Liver (tissue), 9 donors: ENCODE measurements around the gene SMC4. TPM values are rescaled to one million over a fixed set of nuclear protein-coding genes. Genes with fewer than 3 reads are reported as not detected.

Experiments
- DNase-seq: peaks from one replicate; pipeline ENCODE4 v3.0.0-alpha.2; 2017; ENCODE audit warnings: low spot score
- H3K27ac ChIP-seq, 2 donors: one replicate each; pipeline ENCODE4 v1.7.0; 2013; ENCODE audit warnings: inconsistent platforms in 2 of 2, low read length in 2 of 2, control low read depth in 1 of 2, low read depth in 1 of 2, mild to moderate bottlenecking in 1 of 2
- H3K27me3 ChIP-seq, 4 donors: one replicate each; pipeline versions ENCODE4 v1.6.1 to v1.7.0; 2013; ENCODE audit warnings: low read length in 3 of 4, inconsistent platforms in 1 of 4, mild to moderate bottlenecking in 1 of 4, moderate library complexity in 1 of 4; ENCODE audit not compliant: control insufficient read depth in 4 of 4, insufficient read depth in 4 of 4
- H3K36me3 ChIP-seq, 4 donors: one replicate each; pipeline versions ENCODE4 v1.6.1 to v1.7.0; 2013; ENCODE audit warnings: low read length in 3 of 4, mild to moderate bottlenecking in 3 of 4, low read depth in 1 of 4, moderate library complexity in 1 of 4; ENCODE audit not compliant: control insufficient read depth in 4 of 4, insufficient read depth in 3 of 4
- H3K4me1 ChIP-seq, 4 donors: one replicate each; pipeline versions ENCODE4 v1.6.1 to v1.7.0; 2013; ENCODE audit warnings: low read length in 3 of 4, mild to moderate bottlenecking in 3 of 4, moderate library complexity in 1 of 4; ENCODE audit not compliant: control insufficient read depth in 4 of 4, insufficient read depth in 4 of 4
- H3K4me3 ChIP-seq, 3 donors: one replicate each; pipeline versions ENCODE4 v1.6.1 to v1.7.0; 2013; ENCODE audit warnings: low read length in 3 of 3, control low read depth in 1 of 3, low read depth in 1 of 3, mild to moderate bottlenecking in 1 of 3
- H3K9ac ChIP-seq, 2 donors: one replicate each; pipeline ENCODE4 v1.7.0; 2013; ENCODE audit warnings: low read length in 2 of 2, mild to moderate bottlenecking in 2 of 2, moderate library complexity in 2 of 2, control low read depth in 1 of 2, low read depth in 1 of 2
- H3K9me3 ChIP-seq, 4 donors: one replicate each; pipeline versions ENCODE4 v1.6.1 to v1.7.0; 2013; ENCODE audit warnings: low read length in 3 of 4; ENCODE audit not compliant: control insufficient read depth in 4 of 4
- EGR1 ChIP-seq, 2 donors: IDR thresholded peaks; 2 replicates each; pipeline ENCODE4 v1.6.1; 2016 to 2018; ENCODE audit warnings: antibody characterized with exemption in 2 of 2, low read depth in 2 of 2
- FOXA1 ChIP-seq: IDR thresholded peaks from 2 replicates; pipeline ENCODE4 v1.6.1; 2016; ENCODE audit warnings: antibody characterized with exemption
- FOXA2 ChIP-seq: IDR thresholded peaks from 2 replicates; pipeline ENCODE4 v1.6.1; 2016; ENCODE audit warnings: antibody characterized with exemption
- HNF4A ChIP-seq, 2 donors: conservative IDR thresholded peaks; 2 replicates each; pipeline ENCODE4 v1.6.1; 2016; ENCODE audit warnings: antibody characterized with exemption in 2 of 2, mild to moderate bottlenecking in 2 of 2
- HNF4G ChIP-seq: IDR thresholded peaks from 2 replicates; pipeline ENCODE4 v1.6.1; 2016; ENCODE audit warnings: antibody characterized with exemption
- JUND ChIP-seq, 2 donors: IDR thresholded peaks; 2 replicates each; pipeline ENCODE4 v1.6.1; 2016; ENCODE audit warnings: antibody characterized with exemption in 2 of 2
- NR2F2 ChIP-seq: IDR thresholded peaks from 2 replicates; pipeline ENCODE4 v1.6.1; 2016; ENCODE audit warnings: antibody characterized with exemption
- RAD21 ChIP-seq, 2 donors: IDR thresholded peaks; 2 replicates each; pipeline ENCODE4 v1.6.1; 2016; ENCODE audit warnings: antibody characterized with exemption in 2 of 2, mild to moderate bottlenecking in 2 of 2
- RXRA ChIP-seq, 2 donors: IDR thresholded peaks; 2 replicates each; pipeline ENCODE4 v1.6.1; 2017 to 2018; ENCODE audit warnings: antibody characterized with exemption in 2 of 2, mild to moderate bottlenecking in 1 of 2
- SP1 ChIP-seq: IDR thresholded peaks from 2 replicates; pipeline ENCODE4 v1.6.1; 2018; ENCODE audit warnings: antibody characterized with exemption, mild to moderate bottlenecking
- TAF1 ChIP-seq: conservative IDR thresholded peaks from 2 replicates; pipeline ENCODE4 v1.6.1; 2016; ENCODE audit warnings: antibody characterized with exemption, mild to moderate bottlenecking
- YY1 ChIP-seq: IDR thresholded peaks from 2 replicates; pipeline ENCODE4 v1.6.1; 2016; ENCODE audit warnings: antibody characterized with exemption, mild to moderate bottlenecking
- WGBS: extraction: QIAGEN DNeasy Blood & Tissue Kit; methylation state at CpG from one replicate; pipeline ENCODE4 v1.1.7; 2013; 5-methylcytosine and 5-hydroxymethylcytosine counted together
- polyA plus RNA-seq, 2 donors: library from polyadenylated mRNA; stranded (reverse) in 1 of 2; unstranded in 1 of 2; fragments of 200-250 nt in 1 of 2; fragments of >200 nt in 1 of 2; fragmentation: Nextera tagmentation in 1 of 2; extraction: Ambion mirVana in 1 of 2; gene quantifications; one replicate each; pipeline versions ENCODE4 v1.2.1 to v1.2.3, GENCODE V29; 2013 to 2015
- total RNA-seq, 2 donors: library from RNA; depleted of rRNA; stranded (reverse); fragments of >200 nt; gene quantifications; one replicate each; pipeline ENCODE4 v1.2.3, GENCODE V29; 2014
- TF ChIP-seq, protein P1 (sequence below): IDR thresholded peaks from 2 replicates; pipeline ENCODE4 v1.6.1; 2016; ENCODE audit warnings: antibody characterized with exemption, mild to moderate bottlenecking
- TF ChIP-seq, protein P2 (sequence below): IDR thresholded peaks from 2 replicates; pipeline ENCODE4 v1.6.1; 2016; ENCODE audit warnings: antibody characterized with exemption
- TF ChIP-seq, protein P3 (sequence below): fragments of 150-350 bp; IDR thresholded peaks from 2 replicates; pipeline ENCODE4 v1.5.1; 2017; ENCODE audit warnings: improper control_type of control experiment, low read depth, low read length; ENCODE audit not compliant: missing input control
- TF ChIP-seq, protein P4 (sequence below): IDR thresholded peaks from 2 replicates; pipeline ENCODE4 v1.6.1; 2016; ENCODE audit warnings: antibody characterized with exemption
- donor health status: healthy.
- donor health status: healthy.
- donor health status: healthy.
- donor health status: healthy.
- donor health status: healthy.

Gene SMC4
- total and polyA plus RNA-seq, 4 donors: 6.7 to 161 (median 17.1) TPM

DNA sequence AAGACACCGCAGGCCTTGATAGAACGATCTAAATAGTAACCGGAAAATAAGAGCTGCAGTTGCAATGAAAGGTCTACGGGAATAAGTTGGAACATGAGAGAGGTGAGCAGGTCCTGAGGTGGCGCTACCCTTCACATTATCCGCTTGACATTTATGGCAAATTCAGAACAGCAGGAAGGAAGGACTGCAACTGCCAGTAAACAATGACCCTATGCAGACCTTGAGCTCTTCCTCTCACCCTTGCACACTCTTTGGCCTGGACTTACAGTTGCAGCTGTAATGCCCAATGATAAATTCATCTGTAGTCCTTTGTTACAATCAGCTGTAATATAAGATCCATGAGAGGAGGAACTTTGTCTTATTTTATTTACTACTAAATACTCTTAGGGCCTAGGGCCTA lies 82.4 kb downstream of the SMC4 start:
- Histone ChIP-seq H3K4me1 (peaks cover 0 to 4% (median 1%) of the 10 kb centered on the region in 4 donors), H3K9ac (no peak overlapping the region)
- no peak for DNase-seq

DNA sequence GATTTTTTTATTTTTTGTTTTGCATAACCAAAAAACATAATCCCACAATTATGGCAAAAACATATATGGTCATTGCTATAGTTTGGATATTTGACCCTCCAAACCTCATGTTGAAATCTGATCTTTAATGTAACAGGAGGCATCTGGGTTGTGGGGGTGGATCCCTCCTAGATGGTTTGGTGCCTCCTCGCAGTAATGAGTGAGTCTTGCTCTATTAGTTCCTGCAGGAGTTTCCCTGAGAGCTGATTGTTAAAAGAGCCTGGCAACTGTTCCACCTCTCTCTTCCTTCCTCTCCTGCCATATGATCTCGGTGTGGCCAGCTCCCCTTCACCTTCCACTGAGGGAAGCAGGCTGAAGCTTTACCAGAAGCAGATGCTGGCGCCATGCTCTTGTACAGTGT lies 83.3 kb downstream of the SMC4 start:
- no peak for DNase-seq
- H3K4me1 ChIP-seq: peaks cover 0 to 4% (median 1%) of the 10 kb centered on the region in 4 donors

More for the DNA sequence above, 82.4 kb downstream of the SMC4 start:
- Histone ChIP-seq H3K36me3 (no peaks in the 10 kb centered on the region), H3K4me3 (no peak overlapping the region), H3K27me3 (no peaks in the 10 kb centered on the region), H3K27ac (no peak overlapping the region), H3K9me3 (no peaks in the 10 kb centered on the region)
- 87% methylated on average over 6 of the region's 6 CpGs for WGBS
- TF ChIP-seq SP1 (no peak), YY1 (no peak), TAF1 (no peak), RAD21 (IDR thresholded peaks at IDR 0.05) (no peak), FOXA2 (no peak), FOXA1 (no peak)
- TF ChIP-seq, protein P1, sequence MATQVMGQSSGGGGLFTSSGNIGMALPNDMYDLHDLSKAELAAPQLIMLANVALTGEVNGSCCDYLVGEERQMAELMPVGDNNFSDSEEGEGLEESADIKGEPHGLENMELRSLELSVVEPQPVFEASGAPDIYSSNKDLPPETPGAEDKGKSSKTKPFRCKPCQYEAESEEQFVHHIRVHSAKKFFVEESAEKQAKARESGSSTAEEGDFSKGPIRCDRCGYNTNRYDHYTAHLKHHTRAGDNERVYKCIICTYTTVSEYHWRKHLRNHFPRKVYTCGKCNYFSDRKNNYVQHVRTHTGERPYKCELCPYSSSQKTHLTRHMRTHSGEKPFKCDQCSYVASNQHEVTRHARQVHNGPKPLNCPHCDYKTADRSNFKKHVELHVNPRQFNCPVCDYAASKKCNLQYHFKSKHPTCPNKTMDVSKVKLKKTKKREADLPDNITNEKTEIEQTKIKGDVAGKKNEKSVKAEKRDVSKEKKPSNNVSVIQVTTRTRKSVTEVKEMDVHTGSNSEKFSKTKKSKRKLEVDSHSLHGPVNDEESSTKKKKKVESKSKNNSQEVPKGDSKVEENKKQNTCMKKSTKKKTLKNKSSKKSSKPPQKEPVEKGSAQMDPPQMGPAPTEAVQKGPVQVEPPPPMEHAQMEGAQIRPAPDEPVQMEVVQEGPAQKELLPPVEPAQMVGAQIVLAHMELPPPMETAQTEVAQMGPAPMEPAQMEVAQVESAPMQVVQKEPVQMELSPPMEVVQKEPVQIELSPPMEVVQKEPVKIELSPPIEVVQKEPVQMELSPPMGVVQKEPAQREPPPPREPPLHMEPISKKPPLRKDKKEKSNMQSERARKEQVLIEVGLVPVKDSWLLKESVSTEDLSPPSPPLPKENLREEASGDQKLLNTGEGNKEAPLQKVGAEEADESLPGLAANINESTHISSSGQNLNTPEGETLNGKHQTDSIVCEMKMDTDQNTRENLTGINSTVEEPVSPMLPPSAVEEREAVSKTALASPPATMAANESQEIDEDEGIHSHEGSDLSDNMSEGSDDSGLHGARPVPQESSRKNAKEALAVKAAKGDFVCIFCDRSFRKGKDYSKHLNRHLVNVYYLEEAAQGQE: no peak
- TF ChIP-seq, protein P2, sequence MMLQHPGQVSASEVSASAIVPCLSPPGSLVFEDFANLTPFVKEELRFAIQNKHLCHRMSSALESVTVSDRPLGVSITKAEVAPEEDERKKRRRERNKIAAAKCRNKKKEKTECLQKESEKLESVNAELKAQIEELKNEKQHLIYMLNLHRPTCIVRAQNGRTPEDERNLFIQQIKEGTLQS: no peak

More for the DNA sequence above, 83.3 kb downstream of the SMC4 start:
- H3K36me3 ChIP-seq: no peaks in the 10 kb centered on the region
- TF ChIP-seq TAF1 (no peak), FOXA1 (no peak), HNF4A (conservative IDR thresholded peaks at IDR 0.05) (no peak), FOXA2 (no peak), SP1 (no peak), JUND (IDR thresholded peaks at IDR 0.05) (no peak), RAD21 (IDR thresholded peaks at IDR 0.05) (no peak), RXRA (IDR thresholded peaks at IDR 0.05) (no peak), YY1 (no peak), HNF4G (no peak), EGR1 (IDR thresholded peaks at IDR 0.05; ENCODE audit: low read depth in 2 of 2) (no peak), NR2F2 (no peak)
- TF ChIP-seq, protein P3, sequence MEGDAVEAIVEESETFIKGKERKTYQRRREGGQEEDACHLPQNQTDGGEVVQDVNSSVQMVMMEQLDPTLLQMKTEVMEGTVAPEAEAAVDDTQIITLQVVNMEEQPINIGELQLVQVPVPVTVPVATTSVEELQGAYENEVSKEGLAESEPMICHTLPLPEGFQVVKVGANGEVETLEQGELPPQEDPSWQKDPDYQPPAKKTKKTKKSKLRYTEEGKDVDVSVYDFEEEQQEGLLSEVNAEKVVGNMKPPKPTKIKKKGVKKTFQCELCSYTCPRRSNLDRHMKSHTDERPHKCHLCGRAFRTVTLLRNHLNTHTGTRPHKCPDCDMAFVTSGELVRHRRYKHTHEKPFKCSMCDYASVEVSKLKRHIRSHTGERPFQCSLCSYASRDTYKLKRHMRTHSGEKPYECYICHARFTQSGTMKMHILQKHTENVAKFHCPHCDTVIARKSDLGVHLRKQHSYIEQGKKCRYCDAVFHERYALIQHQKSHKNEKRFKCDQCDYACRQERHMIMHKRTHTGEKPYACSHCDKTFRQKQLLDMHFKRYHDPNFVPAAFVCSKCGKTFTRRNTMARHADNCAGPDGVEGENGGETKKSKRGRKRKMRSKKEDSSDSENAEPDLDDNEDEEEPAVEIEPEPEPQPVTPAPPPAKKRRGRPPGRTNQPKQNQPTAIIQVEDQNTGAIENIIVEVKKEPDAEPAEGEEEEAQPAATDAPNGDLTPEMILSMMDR: no peak
- TF ChIP-seq, protein P1: no peak
- TF ChIP-seq, protein P4, sequence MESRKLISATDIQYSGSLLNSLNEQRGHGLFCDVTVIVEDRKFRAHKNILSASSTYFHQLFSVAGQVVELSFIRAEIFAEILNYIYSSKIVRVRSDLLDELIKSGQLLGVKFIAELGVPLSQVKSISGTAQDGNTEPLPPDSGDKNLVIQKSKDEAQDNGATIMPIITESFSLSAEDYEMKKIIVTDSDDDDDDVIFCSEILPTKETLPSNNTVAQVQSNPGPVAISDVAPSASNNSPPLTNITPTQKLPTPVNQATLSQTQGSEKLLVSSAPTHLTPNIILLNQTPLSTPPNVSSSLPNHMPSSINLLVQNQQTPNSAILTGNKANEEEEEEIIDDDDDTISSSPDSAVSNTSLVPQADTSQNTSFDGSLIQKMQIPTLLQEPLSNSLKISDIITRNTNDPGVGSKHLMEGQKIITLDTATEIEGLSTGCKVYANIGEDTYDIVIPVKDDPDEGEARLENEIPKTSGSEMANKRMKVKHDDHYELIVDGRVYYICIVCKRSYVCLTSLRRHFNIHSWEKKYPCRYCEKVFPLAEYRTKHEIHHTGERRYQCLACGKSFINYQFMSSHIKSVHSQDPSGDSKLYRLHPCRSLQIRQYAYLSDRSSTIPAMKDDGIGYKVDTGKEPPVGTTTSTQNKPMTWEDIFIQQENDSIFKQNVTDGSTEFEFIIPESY: no peak
- 90% methylated on average over 3 of the region's 3 CpGs for WGBS
- no peaks in the 10 kb centered on the region for H3K9me3 ChIP-seq
- H3K9ac ChIP-seq: no peak overlapping the region
- H3K27me3 ChIP-seq: no peaks in the 10 kb centered on the region
- no peak overlapping the region for H3K27ac ChIP-seq
- H3K4me3 ChIP-seq: no peak overlapping the region
